Liver (tissue), 3 donors: ENCODE measurements around the gene TENT5C.
A peak's percentile ranks its signal among the peaks of the same experiment; 100 is the strongest.

Source experiments
- EGR1 ChIP-seq, 2 donors: IDR thresholded peaks; 2 replicates each; pipeline ENCODE4 v1.6.1; 2016 to 2018; ENCODE audit warnings: antibody characterized with exemption in 2 of 2, low read depth in 2 of 2
- GABPA ChIP-seq, 2 donors: IDR thresholded peaks in 1 of 2; conservative IDR thresholded peaks in 1 of 2; 2 replicates each; pipeline ENCODE4 v1.6.1; 2016; ENCODE audit warnings: antibody characterized with exemption in 2 of 2, mild to moderate bottlenecking in 1 of 2, moderate library complexity in 1 of 2
- HNF4A ChIP-seq, 2 donors: conservative IDR thresholded peaks; 2 replicates each; pipeline ENCODE4 v1.6.1; 2016; ENCODE audit warnings: antibody characterized with exemption in 2 of 2, mild to moderate bottlenecking in 2 of 2
- JUND ChIP-seq, 2 donors: IDR thresholded peaks; 2 replicates each; pipeline ENCODE4 v1.6.1; 2016; ENCODE audit warnings: antibody characterized with exemption in 2 of 2
- NR2F2 ChIP-seq: IDR thresholded peaks from 2 replicates; pipeline ENCODE4 v1.6.1; 2016; ENCODE audit warnings: antibody characterized with exemption
- RAD21 ChIP-seq, 2 donors: IDR thresholded peaks; 2 replicates each; pipeline ENCODE4 v1.6.1; 2016; ENCODE audit warnings: antibody characterized with exemption in 2 of 2, mild to moderate bottlenecking in 2 of 2
- SP1 ChIP-seq: IDR thresholded peaks from 2 replicates; pipeline ENCODE4 v1.6.1; 2018; ENCODE audit warnings: antibody characterized with exemption, mild to moderate bottlenecking
- TAF1 ChIP-seq: conservative IDR thresholded peaks from 2 replicates; pipeline ENCODE4 v1.6.1; 2016; ENCODE audit warnings: antibody characterized with exemption, mild to moderate bottlenecking
- YY1 ChIP-seq: IDR thresholded peaks from 2 replicates; pipeline ENCODE4 v1.6.1; 2016; ENCODE audit warnings: antibody characterized with exemption, mild to moderate bottlenecking
- ZBTB33 ChIP-seq: IDR thresholded peaks from 2 replicates; pipeline ENCODE4 v1.6.1; 2016; ENCODE audit warnings: antibody characterized with exemption
- TF ChIP-seq, protein P1 (sequence below): fragments of 150-350 bp; IDR thresholded peaks from 2 replicates; pipeline ENCODE4 v1.5.1; 2017; ENCODE audit warnings: improper control_type of control experiment, low read depth, low read length; ENCODE audit not compliant: missing input control
- TF ChIP-seq, protein P2 (sequence below): IDR thresholded peaks from 2 replicates; pipeline ENCODE4 v1.6.1; 2016; ENCODE audit warnings: antibody characterized with exemption, mild to moderate bottlenecking
- TF ChIP-seq, protein P3 (sequence below): IDR thresholded peaks from 2 replicates; pipeline ENCODE4 v1.6.1; 2016; ENCODE audit warnings: antibody characterized with exemption
- TF ChIP-seq, protein P4 (sequence below): IDR thresholded peaks from 2 replicates; pipeline ENCODE4 v1.6.1; 2016; ENCODE audit warnings: antibody characterized with exemption
- donor health status: healthy.
- donor health status: healthy.

DNA sequence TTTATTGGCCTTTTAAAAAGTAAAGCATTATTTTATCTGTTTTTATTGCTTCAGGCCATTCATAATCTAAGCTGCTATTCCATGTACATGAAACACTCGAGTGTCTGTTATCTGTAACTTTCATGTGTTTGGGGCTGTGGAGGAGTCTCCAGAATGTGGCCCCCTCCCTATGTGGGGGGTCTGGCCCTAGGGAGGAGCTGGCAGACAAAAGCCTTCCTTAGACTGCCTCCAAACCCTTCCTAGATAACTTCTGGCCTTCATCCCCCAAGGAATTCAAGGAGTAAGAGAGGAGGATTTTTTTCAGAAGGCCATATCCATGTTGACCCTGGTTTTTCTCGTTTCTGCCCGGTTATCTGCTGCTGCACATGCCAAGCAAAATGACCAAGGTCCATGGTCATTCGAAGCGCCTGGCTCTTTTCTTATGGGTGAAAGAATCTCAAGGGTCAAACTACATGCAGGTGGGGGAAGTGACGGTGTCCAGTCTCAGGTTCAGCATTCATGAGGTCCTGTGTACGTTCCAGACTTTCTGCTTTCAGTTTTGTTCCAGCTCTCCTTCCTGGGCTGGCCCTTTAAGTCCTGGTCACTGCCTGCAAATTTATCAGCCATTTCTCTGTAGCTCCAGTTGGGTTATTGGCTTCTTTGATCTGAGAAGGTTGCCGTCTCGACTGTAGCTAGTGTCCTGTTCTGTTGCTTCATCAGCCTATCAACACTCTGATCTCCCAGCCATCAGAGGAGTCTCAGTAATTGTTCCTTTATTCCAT is 8.3 kb downstream of the TENT5C start:
- TF ChIP-seq ZBTB33 (no peak), EGR1 (IDR thresholded peaks at IDR 0.05; ENCODE audit: low read depth in 2 of 2) (no peak), RAD21 (IDR thresholded peaks at IDR 0.05) (peak in 1 of 2 donors; percentile 25), YY1 (no peak), SP1 (peak; percentile 19), TAF1 (no peak), JUND (IDR thresholded peaks at IDR 0.05) (no peak), GABPA (IDR thresholded peaks at IDR 0.05 in 1 of 2, conservative IDR thresholded peaks at IDR 0.05 in 1 of 2) (no peak), HNF4A (conservative IDR thresholded peaks at IDR 0.05) (peak; percentile 42 to 65), NR2F2 (no peak)
- TF ChIP-seq, protein P1, sequence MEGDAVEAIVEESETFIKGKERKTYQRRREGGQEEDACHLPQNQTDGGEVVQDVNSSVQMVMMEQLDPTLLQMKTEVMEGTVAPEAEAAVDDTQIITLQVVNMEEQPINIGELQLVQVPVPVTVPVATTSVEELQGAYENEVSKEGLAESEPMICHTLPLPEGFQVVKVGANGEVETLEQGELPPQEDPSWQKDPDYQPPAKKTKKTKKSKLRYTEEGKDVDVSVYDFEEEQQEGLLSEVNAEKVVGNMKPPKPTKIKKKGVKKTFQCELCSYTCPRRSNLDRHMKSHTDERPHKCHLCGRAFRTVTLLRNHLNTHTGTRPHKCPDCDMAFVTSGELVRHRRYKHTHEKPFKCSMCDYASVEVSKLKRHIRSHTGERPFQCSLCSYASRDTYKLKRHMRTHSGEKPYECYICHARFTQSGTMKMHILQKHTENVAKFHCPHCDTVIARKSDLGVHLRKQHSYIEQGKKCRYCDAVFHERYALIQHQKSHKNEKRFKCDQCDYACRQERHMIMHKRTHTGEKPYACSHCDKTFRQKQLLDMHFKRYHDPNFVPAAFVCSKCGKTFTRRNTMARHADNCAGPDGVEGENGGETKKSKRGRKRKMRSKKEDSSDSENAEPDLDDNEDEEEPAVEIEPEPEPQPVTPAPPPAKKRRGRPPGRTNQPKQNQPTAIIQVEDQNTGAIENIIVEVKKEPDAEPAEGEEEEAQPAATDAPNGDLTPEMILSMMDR: no peak
- TF ChIP-seq, protein P2, sequence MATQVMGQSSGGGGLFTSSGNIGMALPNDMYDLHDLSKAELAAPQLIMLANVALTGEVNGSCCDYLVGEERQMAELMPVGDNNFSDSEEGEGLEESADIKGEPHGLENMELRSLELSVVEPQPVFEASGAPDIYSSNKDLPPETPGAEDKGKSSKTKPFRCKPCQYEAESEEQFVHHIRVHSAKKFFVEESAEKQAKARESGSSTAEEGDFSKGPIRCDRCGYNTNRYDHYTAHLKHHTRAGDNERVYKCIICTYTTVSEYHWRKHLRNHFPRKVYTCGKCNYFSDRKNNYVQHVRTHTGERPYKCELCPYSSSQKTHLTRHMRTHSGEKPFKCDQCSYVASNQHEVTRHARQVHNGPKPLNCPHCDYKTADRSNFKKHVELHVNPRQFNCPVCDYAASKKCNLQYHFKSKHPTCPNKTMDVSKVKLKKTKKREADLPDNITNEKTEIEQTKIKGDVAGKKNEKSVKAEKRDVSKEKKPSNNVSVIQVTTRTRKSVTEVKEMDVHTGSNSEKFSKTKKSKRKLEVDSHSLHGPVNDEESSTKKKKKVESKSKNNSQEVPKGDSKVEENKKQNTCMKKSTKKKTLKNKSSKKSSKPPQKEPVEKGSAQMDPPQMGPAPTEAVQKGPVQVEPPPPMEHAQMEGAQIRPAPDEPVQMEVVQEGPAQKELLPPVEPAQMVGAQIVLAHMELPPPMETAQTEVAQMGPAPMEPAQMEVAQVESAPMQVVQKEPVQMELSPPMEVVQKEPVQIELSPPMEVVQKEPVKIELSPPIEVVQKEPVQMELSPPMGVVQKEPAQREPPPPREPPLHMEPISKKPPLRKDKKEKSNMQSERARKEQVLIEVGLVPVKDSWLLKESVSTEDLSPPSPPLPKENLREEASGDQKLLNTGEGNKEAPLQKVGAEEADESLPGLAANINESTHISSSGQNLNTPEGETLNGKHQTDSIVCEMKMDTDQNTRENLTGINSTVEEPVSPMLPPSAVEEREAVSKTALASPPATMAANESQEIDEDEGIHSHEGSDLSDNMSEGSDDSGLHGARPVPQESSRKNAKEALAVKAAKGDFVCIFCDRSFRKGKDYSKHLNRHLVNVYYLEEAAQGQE: no peak
- TF ChIP-seq, protein P3, sequence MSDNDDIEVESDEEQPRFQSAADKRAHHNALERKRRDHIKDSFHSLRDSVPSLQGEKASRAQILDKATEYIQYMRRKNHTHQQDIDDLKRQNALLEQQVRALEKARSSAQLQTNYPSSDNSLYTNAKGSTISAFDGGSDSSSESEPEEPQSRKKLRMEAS: no peak
- TF ChIP-seq, protein P4, sequence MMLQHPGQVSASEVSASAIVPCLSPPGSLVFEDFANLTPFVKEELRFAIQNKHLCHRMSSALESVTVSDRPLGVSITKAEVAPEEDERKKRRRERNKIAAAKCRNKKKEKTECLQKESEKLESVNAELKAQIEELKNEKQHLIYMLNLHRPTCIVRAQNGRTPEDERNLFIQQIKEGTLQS: no peak
